CD4-positive, alpha-beta memory T cell (primary cell): ENCODE measurements around the gene RIC1. TPM values are rescaled to one million over a fixed set of nuclear protein-coding genes. Genes with fewer than 3 reads are reported as not detected.

Source experiments
- CTCF ChIA-PET: fragments of 350-600 bp; sonication (Branson Sonifier 250); formaldehyde crosslinking; loops from one replicate; lab custom pipeline; 2021; ENCODE audit warnings: inconsistent platforms; ENCODE audit not compliant: partially characterized antibody; lab: Charles Lee
- POLR2A ChIA-PET: fragments of 350-600 bp; sonication (Branson Sonifier 250); formaldehyde crosslinking; loops from one replicate; lab custom pipeline; 2021; ENCODE audit not compliant: partially characterized antibody; lab: Charles Lee
- DNase-seq, 5 donors: peaks; one replicate each; pipeline versions ENCODE4 v3.0.0 to v3.0.0-alpha.2; 2020 to 2022; ENCODE audit warnings: mixed read lengths in 1 of 5
- H3K27ac ChIP-seq: one replicate; pipeline ENCODE4 v1.7.0; 2013; ENCODE audit warnings: low read depth, low read length
- H3K27me3 ChIP-seq: 2 replicates; pipeline ENCODE4 v1.7.0; 2013; ENCODE audit warnings: mild to moderate bottlenecking, low read length, moderate library complexity; ENCODE audit not compliant: insufficient read depth
- H3K36me3 ChIP-seq: 2 replicates; pipeline ENCODE4 v1.7.0; 2013; ENCODE audit warnings: mild to moderate bottlenecking, low read length, moderate library complexity; ENCODE audit not compliant: insufficient read depth
- H3K4me1 ChIP-seq: 2 replicates; pipeline ENCODE4 v1.7.0; 2013; ENCODE audit warnings: mild to moderate bottlenecking, low read length, moderate library complexity; ENCODE audit not compliant: insufficient read depth
- H3K4me3 ChIP-seq, 2 donors: one replicate each; pipeline ENCODE4 v1.7.0; 2013; ENCODE audit warnings: low read length in 2 of 2, mild to moderate bottlenecking in 1 of 2
- H3K9me3 ChIP-seq, 2 donors: one replicate each; pipeline ENCODE4 v1.7.0; 2013; ENCODE audit warnings: low read length in 2 of 2, control low read depth in 1 of 2; ENCODE audit not compliant: control insufficient read depth in 1 of 2
- H3K27ac Mint-ChIP-seq, 7 donors: one replicate each; pipeline ENCODE4 v1.8.0; 2020 to 2021; ENCODE audit warnings: mixed read lengths in 7 of 7, mild to moderate bottlenecking in 6 of 7, inconsistent platforms in 3 of 7, moderate library complexity in 3 of 7
- H3K27me3 Mint-ChIP-seq, 2 donors: one replicate each; pipeline ENCODE4 v1.8.0; 2020 to 2021; ENCODE audit warnings: mixed read lengths in 2 of 2
- H3K36me3 Mint-ChIP-seq, 2 donors: one replicate each; pipeline ENCODE4 v1.8.0; 2020 to 2021; ENCODE audit warnings: mixed read lengths in 2 of 2, inconsistent platforms in 1 of 2, mild to moderate bottlenecking in 1 of 2
- H3K4me1 Mint-ChIP-seq, 4 donors: one replicate each; pipeline ENCODE4 v1.8.0; 2020 to 2021; ENCODE audit warnings: mixed read lengths in 4 of 4, mild to moderate bottlenecking in 1 of 4
- H3K4me3 Mint-ChIP-seq, 8 donors: one replicate each; pipeline ENCODE4 v1.8.0; 2020 to 2021; ENCODE audit warnings: mixed read lengths in 8 of 8, mild to moderate bottlenecking in 7 of 8, moderate library complexity in 6 of 8, inconsistent platforms in 3 of 8
- H3K9me3 Mint-ChIP-seq, 8 donors: one replicate each; pipeline ENCODE4 v1.8.0; 2020 to 2021; ENCODE audit warnings: mixed read lengths in 8 of 8, mild to moderate bottlenecking in 5 of 8, inconsistent platforms in 3 of 8, moderate library complexity in 1 of 8
- intact Hi-C: fragments of 100-400 bp; cut with micrococcal nuclease; formaldehyde crosslinking; loops from one replicate; pipeline ENCODE4 v1.15.1; 2023
- polyA plus RNA-seq, 2 donors: library from polyadenylated mRNA; unstranded; fragments of 300-500 nt; fragmentation: Illumina TruSeq; gene quantifications; one replicate each; pipeline ENCODE4 v1.2.3, GENCODE V29; 2021
- total RNA-seq, 2 experiments: library from RNA; stranded (reverse); gene quantifications; one replicate each; pipeline ENCODE4 v1.2.3, GENCODE V29; 2021

Gene RIC1
- total and polyA plus RNA-seq, 4 experiments from 2014 or later = 2.4 to 27.1 (median 17.0) TPM

DNA sequence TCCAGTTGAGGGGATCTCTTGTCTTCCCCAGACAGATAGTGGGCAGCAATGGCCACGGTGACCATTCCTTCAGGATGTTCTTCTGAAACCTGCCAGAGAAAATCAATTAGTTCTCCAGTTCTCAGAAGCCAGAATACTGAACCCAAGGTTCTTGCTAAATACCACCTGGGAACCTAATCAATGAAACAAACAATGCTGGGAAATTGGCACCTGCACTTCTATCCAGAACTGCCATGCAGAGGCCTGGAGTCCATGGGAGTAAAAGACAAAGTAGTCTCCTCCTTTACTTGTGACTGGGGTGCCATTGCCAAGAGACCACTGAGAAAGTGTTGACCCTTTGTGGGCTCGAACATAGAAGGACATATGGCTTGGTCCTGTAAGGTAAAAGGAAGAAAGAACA, 158.3 kb downstream of the RIC1 start:
- no peak overlapping the region for H3K27ac ChIP-seq
- peaks cover 13% of the 10 kb centered on the region for H3K36me3 ChIP-seq
- Mint-ChIP-seq H3K27me3 (no peaks in the 10 kb centered on the region), H3K4me1 (peaks cover 11 to 23% (median 17%) of the 10 kb centered on the region in 4 donors), H3K36me3 (peaks cover 84 to 89% of the 10 kb centered on the region in 2 donors), H3K27ac (peak overlapping the region in 1 of 7 donors; percentile 36), H3K4me3 (no peak overlapping the region), H3K9me3 (peaks cover 0 to 13% (median 9%) of the 10 kb centered on the region in 8 donors)
- intact Hi-C loops = no loop called here
- no peak for DNase-seq
- H3K4me1 ChIP-seq = no peaks in the 10 kb centered on the region
- no peaks in the 10 kb centered on the region for H3K9me3 ChIP-seq
- no peak overlapping the region for H3K4me3 ChIP-seq
- ChIA-PET CTCF (interaction anchor here (2.0 kb wide), 1 partner anchor 45 kb away, joined by 7 read pairs; the partner anchor contains the start of gene ERMP1), POLR2A (no interaction called here)
- H3K27me3 ChIP-seq = no peaks in the 10 kb centered on the region

GRCh38 chr9:5787759-5788302, 158.9 kb downstream of the RIC1 start:
- POLR2A ChIA-PET = no interaction called here
- no peak overlapping the region for H3K4me3 Mint-ChIP-seq
- H3K9me3 Mint-ChIP-seq = peaks cover 0 to 10% (median 7%) of the 10 kb centered on the region in 8 donors
- peaks cover 15 to 23% (median 18%) of the 10 kb centered on the region in 4 donors for H3K4me1 Mint-ChIP-seq
- Histone ChIP-seq H3K4me1 (no peaks in the 10 kb centered on the region), H3K27ac (no peak overlapping the region), H3K9me3 (no peaks in the 10 kb centered on the region), H3K4me3 (no peak overlapping the region), H3K36me3 (peaks cover 13% of the 10 kb centered on the region), H3K27me3 (no peaks in the 10 kb centered on the region)
- peaks cover 79 to 86% of the 10 kb centered on the region in 2 donors for H3K36me3 Mint-ChIP-seq
- no peaks in the 10 kb centered on the region for H3K27me3 Mint-ChIP-seq
- no peak for DNase-seq
- CTCF ChIA-PET = interaction anchor here (2.1 kb wide), 1 partner anchor 14 kb away, joined by 6 read pairs; no protein-coding TSS in a partner anchor
- intact Hi-C loops = no loop called here
- peak overlapping the region in 4 of 7 donors; percentile 6 to 69 (median 36) for H3K27ac Mint-ChIP-seq

- POLR2A ChIA-PET = no interaction called here
- peaks cover 63 to 76% of the 10 kb centered on the region in 2 donors for H3K36me3 Mint-ChIP-seq
- H3K4me3 Mint-ChIP-seq = no peak overlapping the region
Observed at GRCh38 chr9:5789489-5789888, 160.6 kb downstream of the RIC1 start.

DNA sequence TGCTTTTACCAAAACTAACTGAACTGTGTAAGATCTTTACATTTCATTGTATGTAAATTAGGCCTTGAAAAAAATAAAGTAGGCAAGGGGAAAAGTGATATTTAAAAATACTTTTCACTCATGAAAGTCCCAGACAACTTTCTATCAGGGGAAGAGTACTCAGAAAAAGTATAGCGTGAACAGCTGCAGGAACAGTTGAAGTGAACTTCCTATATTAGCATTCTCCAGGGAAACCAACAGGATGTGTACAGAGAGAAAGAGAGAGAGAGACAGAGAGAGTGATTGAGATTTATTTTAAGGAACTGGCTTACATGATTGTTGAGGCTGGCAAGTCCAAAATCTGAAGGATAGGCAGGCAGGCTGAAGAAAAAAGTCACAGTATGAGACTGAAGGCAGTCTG, 162.0 kb downstream of the RIC1 start:
- H3K36me3 Mint-ChIP-seq = peaks cover 59 to 68% of the 10 kb centered on the region in 2 donors
- Histone ChIP-seq H3K27me3 (no peaks in the 10 kb centered on the region), H3K4me3 (no peak overlapping the region), H3K4me1 (peaks cover 17% of the 10 kb centered on the region), H3K27ac (no peak overlapping the region), H3K9me3 (no peaks in the 10 kb centered on the region), H3K36me3 (peaks cover 9% of the 10 kb centered on the region)
- CTCF ChIA-PET = no interaction called here
- peak overlapping the region in 1 of 8 donors; percentile 2 for H3K4me3 Mint-ChIP-seq
- H3K27ac Mint-ChIP-seq = peak overlapping the region in 3 of 7 donors; percentile 9 to 28 (median 23)
- DNase-seq = no peak
- intact Hi-C loops = no loop called here
- no peaks in the 10 kb centered on the region for H3K27me3 Mint-ChIP-seq
- peaks cover 29 to 48% (median 39%) of the 10 kb centered on the region in 4 donors for H3K4me1 Mint-ChIP-seq
- no peaks in the 10 kb centered on the region for H3K9me3 Mint-ChIP-seq
- POLR2A ChIA-PET = no interaction called here

More at GRCh38 chr9:5789489-5789888, 160.6 kb downstream of the RIC1 start:
- H3K27me3 Mint-ChIP-seq = no peaks in the 10 kb centered on the region
- peaks cover 0 to 2% (median 0%) of the 10 kb centered on the region in 8 donors for H3K9me3 Mint-ChIP-seq
- CTCF ChIA-PET = interaction anchor here (0.6 to 2.1 kb wide), 2 partner anchors 15 to 177 kb away, joined by 4 to 6 read pairs; no protein-coding TSS in a partner anchor
- Histone ChIP-seq H3K27me3 (no peaks in the 10 kb centered on the region), H3K27ac (no peak overlapping the region), H3K9me3 (no peaks in the 10 kb centered on the region), H3K36me3 (peaks cover 13% of the 10 kb centered on the region), H3K4me3 (no peak overlapping the region), H3K4me1 (peaks cover 15% of the 10 kb centered on the region)
- DNase-seq = no peak
- H3K4me1 Mint-ChIP-seq = peaks cover 24 to 39% (median 32%) of the 10 kb centered on the region in 4 donors
- no peak overlapping the region for H3K27ac Mint-ChIP-seq
- intact Hi-C loops = no loop called here

GRCh38 chr9:5791870-5792269, 163.0 kb downstream of the RIC1 start:
- Mint-ChIP-seq H3K4me3 (no peak overlapping the region), H3K27ac (peak overlapping the region in 1 of 7 donors; percentile 55), H3K9me3 (no peaks in the 10 kb centered on the region), H3K27me3 (no peaks in the 10 kb centered on the region), H3K36me3 (peaks cover 59 to 66% of the 10 kb centered on the region in 2 donors), H3K4me1 (peaks cover 31 to 48% (median 39%) of the 10 kb centered on the region in 4 donors)
- Histone ChIP-seq H3K27ac (no peak overlapping the region), H3K4me3 (no peak overlapping the region), H3K27me3 (no peaks in the 10 kb centered on the region), H3K36me3 (peaks cover 5% of the 10 kb centered on the region), H3K4me1 (peaks cover 17% of the 10 kb centered on the region), H3K9me3 (no peaks in the 10 kb centered on the region)
- ChIA-PET CTCF (no interaction called here), POLR2A (no interaction called here)
- no peak for DNase-seq
- intact Hi-C loops = no loop called here

DNA sequence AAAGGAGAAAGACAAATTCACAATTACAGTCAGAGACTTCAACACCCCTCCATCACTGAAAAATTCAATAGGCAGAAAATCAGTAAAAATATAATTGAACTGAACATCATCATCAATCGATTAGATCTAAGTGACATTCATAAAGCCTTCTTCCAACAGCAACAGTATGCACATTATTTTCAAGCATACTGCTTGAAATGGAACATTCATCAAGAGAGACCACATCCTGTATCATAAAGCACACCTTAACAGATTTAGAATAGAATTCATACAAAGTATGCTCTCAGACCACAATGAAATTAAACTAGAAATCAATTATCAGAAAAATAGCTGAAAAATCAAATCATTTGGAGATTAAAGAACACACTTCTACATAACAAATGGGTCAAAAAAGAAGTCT, 164.9 kb downstream of the RIC1 start:
- H3K27me3 Mint-ChIP-seq = no peaks in the 10 kb centered on the region
- H3K36me3 ChIP-seq = peaks cover 6% of the 10 kb centered on the region
- peaks cover 29 to 48% (median 37%) of the 10 kb centered on the region in 4 donors for H3K4me1 Mint-ChIP-seq
- ChIA-PET POLR2A (interaction anchor here (1.0 kb wide), 1 partner anchor 8 kb away, joined by 3 read pairs; no protein-coding TSS in a partner anchor), CTCF (interaction anchor here (0.7 to 1.8 kb wide), 4 partner anchors 37 to 92 kb away, joined by 3 to 6 read pairs (median 4); partner anchors contain the start of gene ERMP1)
- H3K4me3 ChIP-seq = no peak overlapping the region
- DNase-seq = peak in 1 of 5 donors; percentile 10
- H3K27ac ChIP-seq = no peak overlapping the region
- H3K4me3 Mint-ChIP-seq = peak overlapping the region in 5 of 8 donors; percentile 7 to 61 (median 36)
- peaks cover 17% of the 10 kb centered on the region for H3K4me1 ChIP-seq
- intact Hi-C loops = no loop called here
- H3K9me3 Mint-ChIP-seq = no peaks in the 10 kb centered on the region
- no peaks in the 10 kb centered on the region for H3K9me3 ChIP-seq
- H3K36me3 Mint-ChIP-seq = peaks cover 51 to 55% of the 10 kb centered on the region in 2 donors
- H3K27ac Mint-ChIP-seq = peak overlapping the region in 4 of 7 donors; percentile 10 to 59 (median 36)
- no peaks in the 10 kb centered on the region for H3K27me3 ChIP-seq

DNA sequence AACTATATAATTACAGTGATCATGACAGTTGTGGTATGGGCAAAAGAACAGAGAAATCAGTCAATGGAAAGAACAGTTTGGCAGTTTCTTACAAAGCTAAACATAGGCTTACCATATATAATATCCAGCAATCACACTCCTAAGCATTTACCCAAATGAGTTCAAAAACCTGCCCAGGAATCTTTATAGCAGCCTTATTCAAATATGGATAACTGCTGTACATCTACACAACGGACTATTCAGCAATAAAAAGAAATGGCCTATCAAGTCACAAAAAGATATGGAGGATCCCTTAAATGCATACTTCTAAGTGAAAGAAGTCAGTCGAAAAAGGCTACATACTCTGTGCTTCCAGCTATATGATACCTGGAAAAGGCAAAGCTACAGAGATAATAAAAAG, 167.4 kb downstream of the RIC1 start:
- Mint-ChIP-seq H3K4me1 (peaks cover 22 to 42% (median 34%) of the 10 kb centered on the region in 4 donors), H3K36me3 (peaks cover 34 to 45% of the 10 kb centered on the region in 2 donors), H3K27ac (peak overlapping the region in 1 of 7 donors; percentile 2), H3K4me3 (no peak overlapping the region), H3K9me3 (no peaks in the 10 kb centered on the region), H3K27me3 (no peaks in the 10 kb centered on the region)
- Histone ChIP-seq H3K4me1 (peaks cover 17% of the 10 kb centered on the region), H3K36me3 (peaks cover 8% of the 10 kb centered on the region), H3K27me3 (no peaks in the 10 kb centered on the region), H3K27ac (no peak overlapping the region), H3K4me3 (no peak overlapping the region), H3K9me3 (no peaks in the 10 kb centered on the region)
- ChIA-PET CTCF (interaction anchor here (1.1 kb wide), 1 partner anchor 12 kb away, joined by 3 read pairs; no protein-coding TSS in a partner anchor), POLR2A (no interaction called here)
- intact Hi-C loops = loop anchor here (5.0 kb wide), 1 partner anchor 36 kb away; the partner anchor contains the start of gene ERMP1
- no peak for DNase-seq
